ENCODE data around the gene GPHN. TPM values are rescaled to one million over a fixed set of nuclear protein-coding genes. Genes with fewer than 3 reads are reported as not detected.
A peak's percentile ranks its signal among the peaks of the same experiment; 100 is the strongest.

Gene GPHN
- total and polyA plus RNA-seq, 11 donors = 15.2 to 37.1 (median 30.1) TPM

DNA sequence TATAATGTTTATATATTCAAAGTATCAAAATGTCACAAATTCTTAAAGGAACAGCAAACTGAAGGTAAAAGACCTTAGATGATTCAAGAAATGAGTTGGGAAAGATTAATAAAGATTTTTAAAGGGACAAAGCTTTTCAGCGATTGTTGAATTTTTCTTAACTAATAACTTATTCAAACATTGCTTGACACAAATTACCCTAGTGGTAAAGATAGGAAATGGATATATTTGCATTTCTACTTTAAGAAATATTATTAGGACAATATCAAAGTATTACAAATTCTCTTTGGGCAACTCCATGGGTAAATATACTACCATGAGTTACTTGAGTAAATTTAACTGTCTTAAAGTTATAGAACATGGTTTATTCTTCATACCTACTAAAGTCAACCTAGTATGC is 415.3 kb downstream of the GPHN start:
- no peak overlapping the region for H3K27ac ChIP-seq
- TF ChIP-seq, protein P1, sequence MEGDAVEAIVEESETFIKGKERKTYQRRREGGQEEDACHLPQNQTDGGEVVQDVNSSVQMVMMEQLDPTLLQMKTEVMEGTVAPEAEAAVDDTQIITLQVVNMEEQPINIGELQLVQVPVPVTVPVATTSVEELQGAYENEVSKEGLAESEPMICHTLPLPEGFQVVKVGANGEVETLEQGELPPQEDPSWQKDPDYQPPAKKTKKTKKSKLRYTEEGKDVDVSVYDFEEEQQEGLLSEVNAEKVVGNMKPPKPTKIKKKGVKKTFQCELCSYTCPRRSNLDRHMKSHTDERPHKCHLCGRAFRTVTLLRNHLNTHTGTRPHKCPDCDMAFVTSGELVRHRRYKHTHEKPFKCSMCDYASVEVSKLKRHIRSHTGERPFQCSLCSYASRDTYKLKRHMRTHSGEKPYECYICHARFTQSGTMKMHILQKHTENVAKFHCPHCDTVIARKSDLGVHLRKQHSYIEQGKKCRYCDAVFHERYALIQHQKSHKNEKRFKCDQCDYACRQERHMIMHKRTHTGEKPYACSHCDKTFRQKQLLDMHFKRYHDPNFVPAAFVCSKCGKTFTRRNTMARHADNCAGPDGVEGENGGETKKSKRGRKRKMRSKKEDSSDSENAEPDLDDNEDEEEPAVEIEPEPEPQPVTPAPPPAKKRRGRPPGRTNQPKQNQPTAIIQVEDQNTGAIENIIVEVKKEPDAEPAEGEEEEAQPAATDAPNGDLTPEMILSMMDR (IDR thresholded peaks at IDR 0.05) = peak in 2 of 12 donors; percentile 29 to 37
- TF ChIP-seq POLR2A (IDR thresholded peaks at IDR 0.05) = no peak
- intact Hi-C loops (cut with DNase I) = no loop called here
- peaks cover 0 to 15% (median 0%) of the 10 kb centered on the region in 12 donors for H3K9me3 ChIP-seq
- H3K27me3 ChIP-seq = no peaks in the 10 kb centered on the region
- H3K36me3 ChIP-seq = peaks cover 0 to 41% (median 14%) of the 10 kb centered on the region in 9 donors
- no peak for DNase-seq
- no peak for ATAC-seq
- 94 to 100% (median 98%) methylated on average over 1 of the region's 1 CpG for WGBS, 4 donors
- no peaks in the 10 kb centered on the region for H3K4me1 ChIP-seq
- no peak overlapping the region for H3K4me3 ChIP-seq

DNA sequence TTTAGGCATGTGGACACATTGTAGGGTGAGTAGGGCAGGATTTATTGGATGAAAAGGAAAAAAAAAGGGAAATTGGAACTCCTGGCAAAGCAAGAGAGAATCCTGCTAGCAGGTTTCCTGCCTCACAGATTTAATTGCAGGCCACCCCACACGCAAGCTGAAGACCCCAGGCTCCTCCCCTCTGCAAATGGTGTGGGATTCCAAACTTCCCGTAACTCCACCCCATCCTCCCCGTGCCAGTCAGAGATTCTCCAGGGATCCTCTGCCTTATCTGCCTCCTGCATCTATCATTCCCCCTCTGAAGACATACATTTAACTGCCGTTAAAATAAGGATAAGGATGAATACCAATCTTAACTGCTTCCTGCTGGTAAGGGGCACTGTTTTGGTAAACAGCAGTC is 431.5 kb downstream of the GPHN start:
- DNase-seq = no peak
- H3K27ac ChIP-seq = no peak overlapping the region
- no peaks in the 10 kb centered on the region for H3K4me1 ChIP-seq
- 67 to 82% (median 74%) methylated on average over 4 of the region's 4 CpGs for WGBS, 4 donors
- no peak for ATAC-seq
- no peak overlapping the region for H3K4me3 ChIP-seq
- H3K27me3 ChIP-seq = no peaks in the 10 kb centered on the region
- H3K9me3 ChIP-seq = peaks cover under 1 to 46% (median 30%) of the 10 kb centered on the region in 12 donors
- intact Hi-C loops (cut with DNase I) = no loop called here
- peaks cover 0 to 69% (median 11%) of the 10 kb centered on the region in 9 donors for H3K36me3 ChIP-seq
- TF ChIP-seq POLR2A (IDR thresholded peaks at IDR 0.05) = no peak
- TF ChIP-seq, protein P1 (IDR thresholded peaks at IDR 0.05) = no peak

DNA sequence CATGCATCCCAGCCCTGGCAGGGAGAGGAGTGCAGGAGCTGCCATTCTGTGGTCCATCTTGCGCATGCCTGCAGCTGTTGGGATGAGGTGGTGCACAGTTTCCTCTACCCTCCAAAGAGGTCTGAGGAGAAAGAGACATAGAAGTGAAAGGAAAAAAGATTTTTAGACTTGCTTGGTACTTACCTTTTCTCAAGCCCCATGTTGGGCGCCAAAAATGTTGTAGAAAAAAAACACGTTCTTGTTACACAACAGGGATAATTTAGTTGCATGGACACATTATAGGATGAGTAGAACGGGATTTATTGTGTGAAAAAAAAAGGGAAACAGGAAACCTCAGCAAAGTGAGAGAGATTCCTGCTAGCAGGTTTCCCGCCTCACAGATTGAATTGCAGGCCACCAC is 436.9 kb downstream of the GPHN start:
- 95 to 97% (median 96%) methylated on average over 5 of the region's 5 CpGs for WGBS, 4 donors
- DNase-seq (no peak), ATAC-seq (no peak)
- TF ChIP-seq, protein P1 (IDR thresholded peaks at IDR 0.05) = no peak
- TF ChIP-seq POLR2A (IDR thresholded peaks at IDR 0.05) = no peak
- no peaks in the 10 kb centered on the region for H3K27me3 ChIP-seq
- no peak overlapping the region for H3K27ac ChIP-seq
- no peaks in the 10 kb centered on the region for H3K4me1 ChIP-seq
- peaks cover 5 to 88% (median 60%) of the 10 kb centered on the region in 12 donors for H3K9me3 ChIP-seq
- intact Hi-C loops (cut with DNase I) = no loop called here
- H3K4me3 ChIP-seq = no peak overlapping the region
- H3K36me3 ChIP-seq = peaks cover 2 to 91% (median 26%) of the 10 kb centered on the region in 9 donors

DNA sequence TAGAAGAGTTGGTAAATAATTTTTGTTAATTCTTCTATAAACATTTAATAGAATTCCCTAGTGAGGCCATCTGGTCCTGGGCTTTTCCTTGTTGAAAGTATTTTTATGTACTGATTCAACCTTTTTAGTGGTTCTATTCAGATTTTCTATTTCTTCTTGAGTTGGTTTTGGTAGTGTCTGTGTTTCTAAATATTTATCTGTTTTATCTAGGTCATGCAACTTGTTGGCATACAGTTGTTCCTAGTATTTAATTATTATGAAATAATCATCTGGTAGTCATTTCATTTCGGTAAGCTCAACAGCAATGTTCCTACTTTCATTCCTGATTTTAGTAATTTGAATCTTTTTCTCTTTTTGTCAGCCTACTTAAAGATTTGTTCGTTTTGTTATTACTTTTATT is 447.2 kb downstream of the GPHN start:
- H3K9me3 ChIP-seq = peaks cover 0 to 42% (median 14%) of the 10 kb centered on the region in 12 donors

More for the DNA sequence above, 447.2 kb downstream of the GPHN start:
- Histone ChIP-seq H3K4me1 (no peaks in the 10 kb centered on the region), H3K27me3 (no peaks in the 10 kb centered on the region), H3K36me3 (peaks cover 0 to 28% (median 0%) of the 10 kb centered on the region in 9 donors), H3K27ac (no peak overlapping the region), H3K4me3 (no peak overlapping the region)
- ATAC-seq (no peak), DNase-seq (no peak)
- intact Hi-C loops (cut with DNase I) = no loop called here
- no peak for TF ChIP-seq POLR2A (IDR thresholded peaks at IDR 0.05)
- TF ChIP-seq, protein P1 (IDR thresholded peaks at IDR 0.05) = no peak
- WGBS, 4 donors = 76 to 88% (median 84%) methylated on average over 2 of the region's 2 CpGs

Data from heart left ventricle (tissue), 16 donors.